HG02852 (cell line): ENCODE measurements around the gene GARIN5A.
"Not testable (repeated sequence)": the region's sequence is repeated elsewhere in the genome, so short reads cannot be mapped to it uniquely, and the experiment has no call there.

Source experiments
- ATAC-seq: cut with Tn5 transposase; IDR thresholded peaks from one replicate; pipeline ENCODE4 v1.9.1; 2021; ENCODE audit warnings: mild to moderate bottlenecking, moderate library complexity; ENCODE audit not compliant: unreplicated experiment

The GARIN5A gene

DNA sequence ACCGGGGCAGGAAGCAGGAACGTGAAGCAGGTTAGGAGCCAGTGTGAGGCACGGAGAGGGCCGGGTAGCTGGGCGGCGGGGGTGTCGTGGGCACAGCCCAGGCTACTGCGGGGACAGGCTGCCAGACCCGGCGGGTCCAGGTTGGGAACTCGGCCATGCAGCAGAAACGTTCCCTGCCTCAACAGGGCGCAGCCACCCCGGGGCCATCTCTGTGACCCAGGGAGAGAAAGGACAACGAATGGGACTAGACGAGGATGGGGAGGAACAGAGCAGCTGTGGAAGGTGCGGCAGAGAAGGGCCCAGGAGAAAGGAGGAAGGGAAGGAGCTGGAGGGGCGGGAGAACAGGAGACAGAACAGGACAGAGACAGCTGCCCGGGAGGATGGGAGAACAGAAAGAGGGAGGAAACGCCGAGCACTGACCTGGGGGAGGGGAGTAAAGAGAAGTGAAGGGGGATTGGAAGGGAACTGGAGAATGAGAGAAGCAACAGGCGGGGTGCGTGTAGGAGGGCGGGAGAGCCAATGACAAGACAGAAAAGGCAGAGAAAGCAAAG is 12.9 kb upstream of the GARIN5A start:
- ATAC-seq, result no peak

DNA sequence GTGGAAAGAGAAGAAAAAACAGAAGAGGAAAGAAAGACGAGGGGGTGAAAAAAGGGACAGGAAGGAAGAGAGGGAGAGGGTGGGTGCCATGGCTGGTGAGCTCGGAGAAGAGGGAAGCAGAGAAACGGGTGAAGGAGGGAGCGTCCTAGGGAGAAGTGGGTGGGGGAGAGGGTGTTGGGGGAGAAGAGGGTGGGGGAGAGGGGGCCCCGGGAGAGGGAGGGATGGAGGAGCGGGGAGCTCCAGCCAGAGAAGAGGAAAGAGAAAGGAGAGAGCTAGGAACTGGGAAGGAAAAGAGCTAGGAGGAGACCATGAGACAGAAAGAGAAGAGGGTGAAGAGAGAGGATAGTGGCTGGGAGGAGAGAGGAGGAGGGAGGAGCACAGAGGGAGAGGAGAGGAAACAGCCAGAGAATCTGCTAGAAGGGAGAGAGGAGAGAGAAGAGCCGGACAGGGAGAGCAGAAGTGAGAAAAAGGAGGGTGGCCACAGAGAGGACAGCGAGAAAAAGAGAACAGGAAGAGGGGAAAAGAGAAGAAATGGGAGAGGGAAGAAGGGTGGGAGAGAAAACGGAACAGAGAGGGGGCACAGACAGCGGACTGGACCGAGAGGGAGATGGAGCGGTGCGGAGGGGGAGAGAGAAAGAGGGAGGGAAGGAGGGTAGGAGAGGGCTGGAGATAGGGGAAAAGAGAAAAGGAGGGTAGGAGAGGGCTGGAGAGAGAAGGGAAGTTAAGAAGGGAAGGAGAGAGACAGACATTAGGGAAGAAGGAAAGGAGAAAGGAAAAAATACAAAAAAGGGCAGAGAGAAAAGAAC is 11.9 kb upstream of the GARIN5A start:
- ATAC-seq, result no peak

DNA sequence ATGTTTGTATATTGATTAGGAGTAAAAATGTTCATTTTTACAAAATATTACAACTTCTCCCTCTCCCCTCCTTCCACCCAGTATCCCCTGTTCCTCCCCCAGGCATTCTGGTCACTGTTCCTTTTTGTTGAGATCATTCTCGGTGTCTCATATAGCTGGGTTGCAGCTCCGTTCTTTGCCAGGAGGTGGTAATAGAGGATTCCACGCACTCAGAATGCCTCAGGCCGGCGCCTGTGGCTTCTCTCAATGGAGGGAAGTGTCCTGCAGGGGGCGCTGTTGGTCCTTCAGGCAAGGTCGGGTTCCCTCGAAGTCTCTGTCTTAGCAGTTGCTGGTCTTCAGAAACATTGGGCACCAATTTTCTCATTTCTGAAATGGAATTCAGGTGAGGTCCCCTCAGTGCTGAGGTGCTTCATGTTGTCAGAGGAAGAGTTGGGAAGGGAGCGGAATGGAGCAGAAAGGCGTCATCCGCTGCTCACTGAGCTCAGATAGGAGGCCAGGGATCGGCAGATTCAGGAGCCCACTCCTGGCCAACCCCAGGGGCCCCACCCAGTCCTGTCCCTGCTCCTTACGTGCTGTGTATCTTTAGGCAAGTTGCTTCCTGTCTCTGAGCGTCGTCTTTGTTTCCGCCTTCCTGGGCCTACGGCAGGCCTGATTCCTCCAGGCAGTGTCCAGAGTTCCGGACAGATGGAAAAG is 10.3 kb upstream of the GARIN5A start:
- no peak for ATAC-seq

DNA sequence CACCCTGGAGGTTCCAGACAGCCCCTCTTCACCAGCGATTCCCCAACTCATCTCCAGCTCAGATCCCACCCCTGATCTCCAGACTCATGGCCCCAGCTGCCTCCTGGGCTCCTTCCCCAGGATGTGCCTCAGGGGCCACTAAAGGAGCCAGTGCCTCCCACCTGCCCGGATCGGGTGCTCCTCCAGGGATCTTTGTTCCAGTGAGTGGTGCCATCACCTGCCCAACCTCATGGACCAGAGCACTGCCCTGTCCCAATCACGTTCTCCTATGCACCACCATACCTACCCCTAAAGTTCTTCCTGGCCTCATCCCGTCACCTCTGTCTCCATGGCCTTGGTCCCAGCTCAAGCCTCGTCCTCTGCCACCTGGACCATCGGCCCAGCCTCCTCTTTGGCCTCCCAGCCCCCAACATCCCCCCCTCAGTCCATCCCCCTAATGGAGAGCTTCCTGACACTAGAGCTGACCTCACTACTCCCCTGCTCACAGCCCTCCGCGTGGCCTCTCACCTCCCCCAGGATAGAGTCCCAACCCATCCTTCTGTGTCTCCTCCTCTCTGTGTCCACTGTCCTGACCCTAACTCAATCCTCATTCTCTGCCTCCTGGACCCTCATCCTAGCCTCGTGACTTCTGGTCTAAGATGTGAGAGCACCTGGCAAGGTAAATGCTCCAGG is 8.8 kb upstream of the GARIN5A start:
- no peak for ATAC-seq

DNA sequence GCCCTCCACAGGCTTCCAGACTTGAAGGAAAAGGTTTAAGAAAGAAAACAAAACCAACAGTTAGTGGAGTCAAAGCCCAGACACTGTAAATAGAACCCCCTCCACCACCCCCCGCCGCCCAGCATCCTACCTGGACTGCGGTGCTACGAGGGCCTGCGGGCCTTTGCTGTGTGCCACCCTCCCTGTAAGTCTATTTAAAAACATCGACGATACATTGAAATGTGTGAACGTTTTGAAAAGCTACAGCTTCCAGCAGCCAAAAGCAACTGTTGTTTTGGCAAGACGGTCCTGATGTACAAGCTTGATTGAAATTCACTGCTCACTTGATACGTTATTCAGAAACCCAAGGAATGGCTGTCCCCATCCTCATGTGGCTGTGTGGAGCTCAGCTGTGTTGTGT is 6.3 kb upstream of the GARIN5A start:
- ATAC-seq, result no peak

DNA sequence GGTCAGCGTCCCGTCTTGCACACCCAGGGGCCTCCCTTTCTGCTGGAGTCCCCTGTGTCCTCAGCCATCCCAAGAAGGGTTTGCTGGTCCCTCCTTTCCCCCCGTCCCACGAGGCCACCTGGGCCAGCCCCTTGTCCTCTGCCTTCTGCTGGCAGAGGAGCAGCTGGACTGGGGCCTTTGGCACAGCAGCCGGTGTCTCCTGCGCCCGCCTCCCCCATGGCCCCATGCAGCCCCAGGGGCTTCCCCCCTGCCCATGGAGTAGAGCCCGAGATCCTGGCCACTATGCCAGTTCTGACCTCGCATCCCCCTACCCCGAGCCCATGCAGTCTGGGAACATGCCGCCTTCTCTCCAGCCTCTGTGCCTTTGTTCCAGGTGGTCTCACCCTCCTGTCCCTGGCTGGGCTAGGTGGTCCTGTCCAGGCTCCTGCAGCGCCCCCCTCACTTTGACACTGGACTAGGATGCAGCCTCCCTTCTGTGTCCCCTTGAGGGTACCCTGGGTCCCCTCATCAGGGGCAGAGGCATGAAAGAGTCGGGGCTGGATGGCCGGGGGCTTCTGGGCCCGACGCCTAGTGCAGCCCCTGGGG is 5.7 kb upstream of the GARIN5A start:
- no peak for ATAC-seq

DNA sequence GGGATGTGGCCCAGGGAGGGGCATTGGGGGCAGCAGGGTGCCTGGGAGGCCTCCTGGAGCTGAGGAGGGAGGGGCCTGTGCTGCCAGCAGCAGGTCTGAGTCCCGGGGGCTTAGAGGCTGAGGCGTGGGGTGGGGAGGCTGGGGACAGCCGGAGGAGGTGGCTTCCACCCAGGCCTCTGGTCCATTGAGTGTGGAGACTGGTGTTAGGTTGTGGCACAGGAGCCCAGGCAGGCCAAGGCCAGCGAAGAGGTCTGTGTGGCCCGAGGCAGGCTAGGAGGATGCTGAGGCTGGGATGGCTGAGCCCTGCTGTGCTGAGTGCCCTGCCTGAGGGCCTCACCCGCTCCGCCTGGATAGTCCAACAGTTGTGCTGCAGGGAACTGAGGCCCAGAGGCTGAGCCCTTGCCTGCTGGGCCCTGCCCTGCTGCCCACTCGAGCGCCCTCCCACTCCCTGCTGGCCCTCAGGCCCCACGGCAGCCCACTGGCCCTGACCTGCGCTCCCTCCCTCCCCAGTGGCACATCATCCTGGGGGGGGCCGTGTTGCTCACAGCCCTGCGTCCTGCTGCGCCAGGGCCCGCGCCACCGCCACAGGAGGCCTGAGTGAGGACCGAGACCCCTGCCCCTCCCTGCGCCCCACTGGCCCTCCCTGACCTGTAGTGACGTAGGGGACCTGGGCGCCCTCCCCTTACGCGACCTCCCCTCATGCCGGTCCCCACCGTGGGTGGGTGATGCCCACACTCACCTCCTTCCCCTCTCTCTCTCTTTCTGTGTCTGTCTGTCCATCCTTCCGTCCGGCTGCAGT is 4.9 kb upstream of the GARIN5A start:
- ATAC-seq, result no peak

DNA sequence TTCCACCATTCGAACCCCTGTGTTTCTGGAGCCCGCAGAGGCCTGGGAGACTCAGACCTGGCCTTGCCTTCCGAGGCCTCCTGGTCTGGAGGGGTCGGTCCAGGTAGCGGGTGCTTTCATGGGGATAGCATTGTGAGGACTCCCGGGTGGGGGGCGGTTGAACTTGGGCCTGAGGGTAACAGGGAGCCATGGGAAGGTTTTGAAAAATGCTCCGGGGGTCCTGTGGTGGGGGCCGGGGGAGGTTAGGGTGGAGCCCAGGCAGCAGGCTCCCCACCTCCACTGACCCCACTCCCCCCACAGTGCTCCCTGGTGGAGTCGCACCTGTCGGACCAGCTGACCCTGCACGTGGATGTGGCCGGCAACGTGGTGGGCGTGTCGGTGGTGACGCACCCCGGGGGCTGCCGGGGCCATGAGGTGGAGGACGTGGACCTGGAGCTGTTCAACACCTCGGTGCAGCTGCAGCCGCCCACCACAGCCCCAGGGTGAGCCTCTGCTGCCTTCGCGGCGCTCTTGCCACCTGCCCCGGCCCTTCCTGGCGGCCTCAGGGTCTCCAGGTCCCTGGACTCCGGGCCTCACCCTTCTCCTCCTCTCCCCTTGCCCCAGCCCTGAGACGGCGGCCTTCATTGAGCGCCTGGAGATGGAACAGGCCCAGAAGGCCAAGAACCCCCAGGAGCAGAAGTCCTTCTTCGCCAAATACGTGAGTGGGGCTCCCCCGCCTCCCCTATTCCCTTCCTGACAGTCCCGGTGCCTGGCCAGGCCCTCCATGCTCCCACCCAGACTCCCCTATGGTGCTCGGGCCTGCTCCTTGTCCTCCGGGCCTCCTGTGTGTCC is 3.8 kb upstream of the GARIN5A start:
- no peak for ATAC-seq

DNA sequence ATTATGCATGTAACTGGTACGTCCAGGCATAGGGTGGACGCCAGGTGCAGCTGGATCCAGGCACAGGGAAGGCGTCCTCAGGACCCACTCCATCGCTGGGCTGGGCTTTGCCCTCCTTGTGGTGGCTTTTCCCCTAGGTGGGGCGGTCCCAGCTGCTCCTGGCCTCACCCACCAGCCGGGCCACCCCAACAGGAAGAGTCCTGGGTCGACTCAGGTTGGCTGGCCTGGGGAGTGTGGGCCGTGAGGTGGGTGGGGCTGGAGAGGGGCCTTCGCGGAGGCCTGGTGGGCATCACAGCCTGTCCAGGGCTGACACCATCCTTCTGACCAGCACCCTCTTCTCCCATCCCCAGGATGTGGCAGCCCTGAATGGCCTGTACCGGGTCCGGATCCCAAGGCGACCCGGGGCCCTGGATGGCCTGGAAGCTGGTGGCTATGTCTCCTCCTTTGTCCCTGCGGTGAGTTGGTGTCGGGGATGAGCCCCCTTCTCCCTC is 3.2 kb upstream of the GARIN5A start:
- no peak for ATAC-seq

DNA sequence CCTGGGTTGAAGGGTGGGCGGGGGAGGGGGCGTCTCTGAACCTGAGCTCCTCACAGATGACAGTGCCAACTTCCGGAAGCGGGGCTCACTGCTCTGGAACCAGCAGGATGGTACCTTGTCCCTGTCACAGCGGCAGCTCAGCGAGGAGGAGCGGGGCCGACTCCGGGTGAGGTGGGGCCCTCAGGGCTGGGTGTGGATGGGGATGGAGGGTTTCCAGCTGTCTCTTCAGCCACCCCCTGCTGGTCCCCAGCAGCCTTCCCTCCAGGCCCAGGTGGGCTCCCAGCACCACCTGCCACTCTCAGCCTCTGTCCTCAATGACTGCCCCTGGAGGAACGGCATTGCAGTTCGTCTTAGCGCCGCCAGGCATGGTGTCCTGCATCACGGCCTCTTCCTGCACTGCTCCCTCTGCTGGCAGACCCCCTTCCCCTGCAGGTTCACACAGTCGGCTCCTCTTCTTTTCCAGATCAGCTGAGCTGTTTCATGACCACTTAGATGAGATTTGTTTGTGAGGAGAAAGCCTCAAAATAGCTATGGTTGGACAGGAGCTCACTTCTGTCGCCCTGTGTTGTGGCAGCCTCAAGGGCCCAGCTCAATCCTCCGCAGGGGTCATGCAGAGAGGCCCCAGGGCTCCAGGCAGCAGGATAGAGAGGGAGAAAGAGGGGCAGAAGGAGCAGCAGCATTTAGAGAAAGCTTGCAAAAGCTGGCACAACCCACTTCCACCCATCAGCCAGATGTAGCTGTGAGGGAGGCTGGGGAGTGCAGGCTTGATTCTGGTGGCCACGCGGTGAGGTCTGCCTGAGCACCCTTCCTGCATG is 2.5 kb upstream of the GARIN5A start:
- no peak for ATAC-seq

DNA sequence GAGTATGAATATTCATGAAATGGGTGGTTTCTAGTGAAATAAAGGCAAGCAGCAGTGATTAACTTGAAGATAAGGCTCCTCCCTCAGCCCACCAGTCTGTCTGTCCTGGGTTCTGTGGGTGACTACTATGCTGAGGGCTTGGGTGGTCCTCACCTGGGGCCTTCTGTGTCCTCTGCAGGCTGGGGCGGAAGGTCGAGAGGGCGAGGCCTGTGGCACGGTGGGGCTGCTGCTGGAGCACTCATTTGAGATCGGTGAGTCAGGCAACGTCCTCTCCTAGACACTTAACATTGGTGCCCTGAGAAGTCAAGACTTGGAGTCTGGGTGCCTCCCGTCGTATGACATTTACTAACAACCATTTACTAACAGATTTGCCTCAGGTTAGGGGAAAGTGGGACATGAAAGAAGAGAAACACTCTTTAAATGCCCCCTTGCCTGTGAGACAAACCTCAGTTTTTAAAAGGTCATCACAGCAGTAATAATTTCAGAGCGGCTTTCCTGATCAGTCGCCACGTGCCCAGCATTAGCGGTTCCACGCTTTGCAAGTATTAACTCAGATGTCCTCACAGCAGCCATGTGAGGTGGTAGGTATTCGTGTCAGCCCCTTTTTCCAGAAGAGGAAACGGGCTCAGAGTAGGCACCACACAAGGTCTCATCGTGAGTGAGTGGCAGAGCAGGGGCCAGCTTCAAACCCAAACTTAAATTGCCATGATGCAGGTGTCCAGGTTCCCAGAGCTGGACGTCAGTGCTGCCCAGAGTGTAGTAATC is 1.3 kb upstream of the GARIN5A start:
- ATAC-seq, result no peak

DNA sequence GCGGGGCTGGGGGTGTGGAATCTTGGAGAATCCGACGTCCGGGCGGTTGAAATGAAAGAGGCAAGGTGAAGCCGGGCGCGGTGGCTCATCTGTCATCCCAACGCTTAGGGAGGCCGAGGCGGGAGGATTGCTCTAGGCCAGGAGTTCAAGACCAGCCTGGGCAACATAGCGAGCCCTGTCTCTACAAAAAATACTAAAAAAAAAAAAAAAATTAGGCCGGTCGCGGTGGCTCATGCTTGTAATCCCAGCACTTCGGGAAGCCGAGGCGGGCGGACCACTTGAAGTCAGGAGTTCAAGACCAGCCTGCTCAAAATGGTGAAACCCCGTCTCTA is 225 bp upstream of the GARIN5A start:
- no peak for ATAC-seq

DNA sequence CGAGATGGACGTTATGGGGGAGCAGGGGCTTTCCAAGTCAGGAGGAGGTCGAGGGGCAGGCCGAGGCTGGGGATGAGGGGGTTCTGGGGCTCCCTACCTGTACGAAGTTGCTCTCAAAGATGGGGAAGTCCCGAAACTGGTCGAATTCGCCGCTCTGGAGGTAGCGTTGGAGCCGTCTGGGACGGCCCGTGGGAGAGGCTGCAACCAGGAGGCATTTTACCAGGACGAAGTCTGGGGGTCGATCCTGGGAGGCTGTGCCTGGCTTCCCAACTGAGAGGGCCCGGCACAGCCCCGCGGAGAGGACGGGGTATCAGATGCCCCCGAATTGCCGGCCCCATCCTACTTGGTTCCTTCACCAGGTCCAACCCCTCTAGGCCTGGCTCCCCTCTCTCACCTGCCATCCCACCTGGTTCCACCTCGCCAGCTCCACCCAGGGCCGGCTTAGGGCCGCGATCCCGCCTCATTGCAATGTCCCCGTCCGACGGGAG is 868 bp downstream of the GARIN5A start:
- peak; percentile 22 for ATAC-seq

DNA sequence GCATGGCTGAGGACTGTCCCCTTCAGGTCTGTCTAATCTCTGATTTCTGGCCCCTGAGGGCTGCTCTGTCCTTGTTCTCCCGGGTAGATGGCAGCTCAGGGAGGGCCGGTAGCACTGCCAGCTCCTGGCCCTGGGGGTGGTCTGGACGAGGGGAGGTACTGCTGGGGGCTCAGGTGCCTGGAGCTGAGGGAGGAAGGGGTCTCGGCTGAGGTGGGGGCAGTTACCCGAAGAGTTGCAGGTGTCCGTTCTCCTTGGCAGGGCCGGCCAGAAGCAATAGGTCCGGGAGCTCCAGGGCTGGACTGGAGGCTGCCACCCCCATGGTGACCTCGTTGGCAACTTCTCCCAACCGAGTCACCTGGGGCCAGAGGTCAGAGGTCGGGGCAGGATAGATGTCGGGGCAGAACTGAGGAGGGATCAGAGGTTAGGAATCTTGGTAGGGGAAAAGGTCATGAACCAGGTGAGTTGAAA is 1.5 kb downstream of the GARIN5A start:
- no peak for ATAC-seq

DNA sequence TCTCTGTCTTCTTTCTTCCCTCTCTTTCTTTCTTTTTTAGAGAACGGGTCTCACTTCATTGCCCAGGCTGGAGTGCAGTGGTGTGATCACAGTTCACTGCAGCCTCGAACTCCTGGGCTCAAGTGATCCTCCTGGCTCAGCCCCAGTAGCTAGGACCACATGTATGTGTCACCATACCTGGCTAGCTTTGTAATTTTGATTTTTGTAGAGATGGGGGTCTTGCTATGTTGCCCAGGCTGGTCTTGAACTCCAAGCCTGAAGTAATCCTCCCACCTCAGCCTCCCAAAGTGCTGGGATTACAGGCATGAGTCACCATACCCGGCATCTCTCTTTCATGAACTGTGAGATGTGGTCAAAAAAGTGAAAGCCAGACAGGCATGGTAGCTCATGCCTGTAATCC is 3.3 kb downstream of the GARIN5A start:
- not testable (repeated sequence) for ATAC-seq

DNA sequence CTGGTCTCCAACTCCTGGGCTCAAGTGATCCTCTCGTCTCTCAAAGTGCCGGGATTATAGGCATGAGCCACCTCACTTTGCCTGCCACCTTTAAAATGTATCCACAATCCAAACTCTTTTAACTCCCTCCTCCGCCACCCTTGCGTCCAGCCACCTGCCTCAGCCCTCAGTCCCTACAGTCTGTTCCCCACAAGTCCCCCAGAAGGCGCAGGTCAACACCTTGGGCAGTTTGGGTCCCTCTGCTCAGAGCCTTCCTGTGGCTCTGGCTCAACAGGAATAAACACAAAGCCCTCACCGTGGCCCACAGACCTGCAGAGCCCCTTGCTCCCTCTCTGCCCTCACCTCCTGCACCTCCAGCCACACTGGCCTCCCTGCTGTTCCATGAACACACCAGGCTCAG is 7.8 kb downstream of the GARIN5A start:
- ATAC-seq, result no peak

DNA sequence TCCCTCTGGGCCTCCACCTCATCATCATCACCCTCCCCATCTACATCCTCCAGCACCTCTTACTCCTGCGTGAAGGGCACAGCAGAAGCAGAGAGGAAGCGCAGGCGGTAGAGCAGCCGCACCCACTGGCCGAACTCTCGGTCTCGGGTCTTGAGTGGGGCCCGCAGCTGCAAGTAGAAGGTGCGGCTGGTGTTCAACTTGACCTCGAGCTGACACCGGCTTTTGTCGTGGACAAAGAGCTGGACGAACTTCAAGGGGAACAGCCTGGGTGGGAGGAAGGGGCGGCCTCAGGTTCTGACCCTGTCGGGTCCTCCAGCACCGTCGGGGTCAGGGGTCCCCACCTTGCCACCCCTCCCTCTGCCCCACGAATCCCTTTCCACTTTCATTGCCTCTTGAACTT is 9.1 kb downstream of the GARIN5A start:
- ATAC-seq, result no peak

DNA sequence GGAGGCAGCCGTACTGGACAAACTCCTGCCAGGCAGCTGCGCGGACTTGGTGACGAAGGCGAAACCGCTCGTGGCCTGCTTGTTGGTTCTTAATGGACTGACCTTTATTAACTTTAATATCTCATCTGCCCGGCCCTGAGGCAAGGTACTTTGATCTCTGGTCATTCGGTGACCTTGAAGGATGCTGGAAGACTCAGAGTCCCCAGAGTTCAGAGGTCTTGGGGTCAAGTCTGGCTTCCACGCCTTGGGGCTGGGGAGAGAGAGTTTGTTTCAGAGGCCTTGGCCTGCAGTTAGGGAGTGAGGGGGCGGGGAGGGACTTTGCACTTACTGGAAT is 10.0 kb downstream of the GARIN5A start:
- no peak for ATAC-seq
